Esophagus squamous epithelium (tissue), 4 donors: ENCODE data around the gene SEPTIN2.

Source experiments
- CTCF ChIP-seq, 6 experiments: fragments of 450-650 bp in 4 of 6; fragments of 200-600 bp in 2 of 6; sonication (generic) in 2 of 6; IDR thresholded peaks; one replicate each; pipeline ENCODE4 v1.5.1; 2016 to 2019; ENCODE audit warnings: antibody characterized with exemption in 6 of 6, mild to moderate bottlenecking in 4 of 6, moderate library complexity in 4 of 6
- POLR2A ChIP-seq, 4 donors: fragments of 450-650 bp; IDR thresholded peaks; one replicate each; pipeline ENCODE4 v1.6.1; 2017; ENCODE audit warnings: antibody characterized with exemption in 4 of 4, mild to moderate bottlenecking in 4 of 4, moderate library complexity in 3 of 4

DNA sequence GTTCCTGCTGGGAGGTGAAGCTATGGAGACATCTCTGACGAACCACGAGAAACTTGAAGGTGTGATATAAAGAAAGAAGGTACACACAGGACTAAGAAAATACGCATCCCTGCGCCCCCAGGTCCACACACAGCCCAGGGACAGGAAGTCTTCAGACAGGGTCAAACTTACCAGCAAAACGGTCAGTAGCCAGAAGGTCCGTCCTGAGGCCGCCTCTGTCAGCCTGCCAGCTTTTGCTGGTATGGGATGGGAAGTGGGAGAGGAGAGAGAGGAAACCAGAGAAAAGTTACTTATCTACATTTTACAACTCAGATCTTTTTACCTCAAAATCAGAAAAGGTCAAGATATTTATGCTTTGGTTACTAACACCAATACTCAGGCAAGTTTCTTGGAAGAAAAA lies 47.4 kb upstream of the SEPTIN2 start:
- TF ChIP-seq CTCF (IDR thresholded peaks at IDR 0.05) = no peak
- no peak for TF ChIP-seq POLR2A (IDR thresholded peaks at IDR 0.05)
